SU-DHL-6 (cell line): ENCODE data around the gene C11orf97.

ENCODE experiments used
- H2AFZ ChIP-seq: fragments of 200-600 bp; sonication (generic); 2 replicates; pipeline ENCODE4 v1.6.1; 2014; ENCODE audit warnings: low read depth, mild to moderate bottlenecking, moderate library complexity, mixed read lengths, antibody characterized with exemption, low read length; ENCODE audit not compliant: severe bottlenecking
- H3F3A ChIP-seq: fragments of 200-600 bp; shearing (Covaris generic); 2 replicates; pipeline ENCODE4 v1.6.0; 2016; ENCODE audit warnings: antibody characterized with exemption, mild to moderate bottlenecking; ENCODE audit not compliant: insufficient read depth
- H3K27ac ChIP-seq: fragments of 200-600 bp; sonication (generic); 2 replicates; pipeline ENCODE4 v1.5.1; 2016; ENCODE audit warnings: low read depth, mild to moderate bottlenecking, low read length, moderate library complexity, mixed read lengths
- H3K27me3 ChIP-seq: fragments of 200-600 bp; sonication (generic), shearing (Covaris generic); 2 replicates; pipeline ENCODE4 v1.6.0; 2014; ENCODE audit warnings: mild to moderate bottlenecking, low read length
- H3K36me3 ChIP-seq: fragments of 200-600 bp; sonication (generic); 2 replicates; pipeline ENCODE4 v1.6.1; 2014; ENCODE audit warnings: mild to moderate bottlenecking, low read length, mixed read lengths
- H3K4me2 ChIP-seq: fragments of 300-600, 200-600 bp; shearing (Covaris generic), sonication (generic); 2 replicates; pipeline ENCODE4 v1.6.0; 2014; ENCODE audit warnings: low read length, low read depth, mild to moderate bottlenecking; ENCODE audit not compliant: poor library complexity, severe bottlenecking
- H3K4me3 ChIP-seq: fragments of 200-600 bp; sonication (generic); 2 replicates; pipeline ENCODE4 v1.5.1; 2014; ENCODE audit warnings: antibody characterized with exemption, low read length, mild to moderate bottlenecking, mixed read lengths; ENCODE audit not compliant: insufficient read depth, poor library complexity, severe bottlenecking
- H3K79me2 ChIP-seq: fragments of 200-600 bp; sonication (generic); 2 replicates; pipeline ENCODE4 v1.6.1; 2014; ENCODE audit warnings: mild to moderate bottlenecking, low read length, moderate library complexity; ENCODE audit not compliant: insufficient read depth
- H3K9ac ChIP-seq: fragments of 200-600 bp; sonication (generic); 2 replicates; pipeline ENCODE4 v1.7.0; 2014; ENCODE audit warnings: mild to moderate bottlenecking, low read length
- H3K9me2 ChIP-seq: fragments of 200-600 bp; sonication (generic); replicated peaks from 2 replicates; pipeline ENCODE4 v1.6.1; 2014; ENCODE audit warnings: low read length; ENCODE audit not compliant: insufficient read depth
- H3K9me3 ChIP-seq: fragments of 200-600 bp; sonication (generic); 2 replicates; pipeline ENCODE4 v1.6.1; 2014; ENCODE audit warnings: low read length, mixed read lengths; ENCODE audit not compliant: insufficient read depth
- H4K20me1 ChIP-seq: fragments of 200-600 bp; sonication (generic); 2 replicates; pipeline ENCODE4 v1.6.1; 2014; ENCODE audit warnings: low read depth, mild to moderate bottlenecking, antibody characterized with exemption, low read length, moderate library complexity, mixed read lengths
- CTCF ChIP-seq: fragments of 200-600 bp; sonication (generic); IDR thresholded peaks from one replicate; pipeline ENCODE4 v1.5.1; 2017; ENCODE audit warnings: antibody characterized with exemption, mild to moderate bottlenecking, low read length, moderate library complexity; ENCODE audit not compliant: insufficient read depth, poor library complexity, severe bottlenecking
- EZH2phosphoT487 ChIP-seq: fragments of 200-600 bp; sonication (generic), shearing (Covaris generic); conservative IDR thresholded peaks from 2 replicates; pipeline ENCODE4 v1.6.1; 2018; ENCODE audit warnings: mild to moderate bottlenecking, antibody characterized with exemption, low read length, moderate library complexity, mixed read lengths

Gene C11orf97

DNA sequence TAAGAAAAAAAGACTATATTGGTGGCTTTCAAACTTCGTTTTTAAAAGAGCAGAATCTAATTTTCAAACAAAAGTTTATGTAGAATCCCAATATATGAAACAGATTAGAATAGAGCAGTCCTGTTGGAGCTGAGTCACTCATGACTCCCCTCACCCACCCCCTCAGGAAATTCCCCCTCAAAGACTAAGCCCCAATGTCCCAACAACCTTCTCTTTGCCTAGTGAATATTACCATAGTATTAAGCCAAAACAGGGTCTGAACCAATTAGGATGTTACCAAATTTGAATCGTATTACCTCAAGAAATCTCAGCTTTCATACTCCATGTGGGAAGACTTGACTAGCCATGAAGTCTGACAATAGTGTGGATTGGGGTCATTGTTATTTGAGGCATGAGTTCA lies 47.1 kb downstream of the C11orf97 start:
- H3K27ac ChIP-seq = no peak overlapping the region
- no peaks in the 10 kb centered on the region for H3K9me2 ChIP-seq
- H3K4me2 ChIP-seq = no peak overlapping the region
- no peaks in the 10 kb centered on the region for H3K9me3 ChIP-seq
- TF ChIP-seq EZH2phosphoT487 = no peak
- no peak for TF ChIP-seq CTCF
- H3K79me2 ChIP-seq = no peaks in the 10 kb centered on the region
- H3K27me3 ChIP-seq = no peaks in the 10 kb centered on the region
- no peaks in the 10 kb centered on the region for H3F3A ChIP-seq
- no peaks in the 10 kb centered on the region for H3K36me3 ChIP-seq
- no peaks in the 10 kb centered on the region for H4K20me1 ChIP-seq
- no peak overlapping the region for H3K4me3 ChIP-seq
- no peak overlapping the region for H3K9ac ChIP-seq
- H2AFZ ChIP-seq = no peak overlapping the region

- no peak overlapping the region for H3K27ac ChIP-seq
- no peak overlapping the region for H3K4me2 ChIP-seq
- H4K20me1 ChIP-seq = no peaks in the 10 kb centered on the region
- H2AFZ ChIP-seq = no peak overlapping the region
- H3K4me3 ChIP-seq = no peak overlapping the region
- no peaks in the 10 kb centered on the region for H3K9me3 ChIP-seq
- no peaks in the 10 kb centered on the region for H3K36me3 ChIP-seq
- H3F3A ChIP-seq = no peaks in the 10 kb centered on the region
- H3K9ac ChIP-seq = no peak overlapping the region
- no peaks in the 10 kb centered on the region for H3K9me2 ChIP-seq
- H3K79me2 ChIP-seq = no peaks in the 10 kb centered on the region
- H3K27me3 ChIP-seq = no peaks in the 10 kb centered on the region
- TF ChIP-seq EZH2phosphoT487 = no peak
- TF ChIP-seq CTCF = no peak
Observed at GRCh38 chr11:94560834-94561233, 48.6 kb downstream of the C11orf97 start.

DNA sequence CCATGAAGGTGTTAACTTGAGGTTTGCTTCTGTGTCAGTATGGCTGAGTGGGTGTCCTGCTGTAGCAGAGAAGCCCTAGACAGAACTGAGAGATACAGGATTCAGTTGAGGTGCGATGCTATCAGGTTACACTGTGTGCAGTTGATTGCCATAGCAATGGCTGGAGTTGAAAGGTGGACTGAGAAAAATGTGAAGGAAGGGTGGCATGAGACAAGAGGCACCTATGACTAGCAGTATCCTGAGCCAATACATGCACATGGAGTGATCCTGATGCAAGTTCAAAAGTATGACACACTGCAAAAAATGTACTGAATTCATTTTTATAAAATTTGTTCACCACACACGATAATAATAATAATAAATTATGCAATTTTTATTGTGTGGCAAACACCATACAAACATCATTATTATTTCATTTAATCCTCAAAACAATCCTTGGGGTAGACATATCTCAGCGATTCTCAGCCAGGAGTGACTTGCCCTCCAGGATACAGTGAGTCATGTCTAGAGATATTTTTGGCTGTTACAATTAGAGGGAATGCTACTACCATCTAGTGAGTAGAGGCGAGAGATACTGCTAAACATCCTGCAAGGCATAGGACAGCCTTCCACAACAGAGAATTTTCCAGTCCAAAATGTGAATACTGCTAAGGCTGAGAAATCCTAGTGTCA lies 51.1 kb downstream of the C11orf97 start:
- Histone ChIP-seq H3K4me3 (no peak overlapping the region), H2AFZ (no peak overlapping the region), H3K4me2 (no peak overlapping the region), H3K27me3 (no peaks in the 10 kb centered on the region), H3K9me3 (no peaks in the 10 kb centered on the region), H4K20me1 (no peaks in the 10 kb centered on the region), H3K9me2 (no peaks in the 10 kb centered on the region), H3K27ac (no peak overlapping the region), H3K36me3 (no peaks in the 10 kb centered on the region), H3K79me2 (no peaks in the 10 kb centered on the region), H3K9ac (no peak overlapping the region), H3F3A (no peaks in the 10 kb centered on the region)
- TF ChIP-seq CTCF = no peak
- TF ChIP-seq EZH2phosphoT487 = no peak
